ENCODE data around the gene PPM1B. TPM values are rescaled to one million over a fixed set of nuclear protein-coding genes. Genes with fewer than 3 reads are reported as not detected.

Gene PPM1B
- total and polyA plus RNA-seq, 9 of the 15 experiments (the other 6 are each of a cell fraction or from before 2014, with no cell fraction given), result 8.9 to 44.0 (median 28.6) TPM

- Histone ChIP-seq H3K36me3 (ENCODE audit: control insufficient read depth, insufficient read depth, low read length) (peaks cover 15% of the 10 kb centered on the region), H3K9me1 (ENCODE audit: control insufficient read depth, insufficient read depth, low read length) (no peaks in the 10 kb centered on the region), H3K27ac (ENCODE audit: extremely low read depth, low read depth, low read length) (no peak overlapping the region), H3K4me2 (ENCODE audit: insufficient read depth, low read length) (no peak overlapping the region), H3K9me3 (replicated peaks; ENCODE audit: control insufficient read depth, insufficient read depth, low read depth, low read length) (no peaks in the 10 kb centered on the region), H4K20me1 (replicated peaks; ENCODE audit: control insufficient read depth, insufficient read depth, low read length) (no peaks in the 10 kb centered on the region), H3K9ac (ENCODE audit: insufficient read depth in 1 of 2, low read depth in 2 of 2, low read length in 2 of 2) (no peak overlapping the region), H2AFZ (ENCODE audit: low read depth, low read length) (no peak overlapping the region), H3K4me1 (replicated peaks in 1 of 2; ENCODE audit: control insufficient read depth in 2 of 2, insufficient read depth in 2 of 2, low read length in 2 of 2) (no peaks in the 10 kb centered on the region; a peak in 1 of 5 replicates), H3K4me3 (no peak overlapping the region), H3K79me2 (ENCODE audit: control insufficient read depth, insufficient read depth, low read length) (peaks cover 55% of the 10 kb centered on the region), H3K27me3 (ENCODE audit: control insufficient read depth in 2 of 2, insufficient read depth in 2 of 2, low read length in 2 of 2) (no peaks in the 10 kb centered on the region)
- ATAC-seq, result no peak
- intact Hi-C loops (cut with micrococcal nuclease) (no loop called here), in situ Hi-C loops (cut with MboI) (no loop called here)
- WGBS (ENCODE audit: insufficient coverage, low coverage, missing lambda C conversion rate), result 100% methylated on average over 1 of the region's 1 CpG
- ChIA-PET POLR2A (no interaction called here), CTCF (ENCODE audit: low intra/inter-chr PET ratio) (no interaction called here)
- FAIRE-seq, result no peak
- BruUV-seq (replicated peaks), result no TSS peak
- TF ChIP-seq ZNF584 (CRISPR knock-in tag; IDR thresholded peaks at IDR 0.05; ENCODE audit: low read depth), result no peak
- TF ChIP-seq BHLHE40 (IDR thresholded peaks at IDR 0.05; ENCODE audit: low read length), result no peak
- no peak for TF ChIP-seq CGGBP1 (CRISPR knock-in tag; IDR thresholded peaks at IDR 0.05)
- no peak for TF ChIP-seq MLLT1 (IDR thresholded peaks at IDR 0.05)
- TF ChIP-seq JUNB (CRISPR knock-in tag; conservative IDR thresholded peaks at IDR 0.05), result no peak
- TF ChIP-seq SIX5 (IDR thresholded peaks at IDR 0.05; ENCODE audit: borderline replicate concordance in 1 of 2, insufficient read depth in 1 of 2, low read depth in 1 of 2, low read length in 2 of 2), result no peak
- TF ChIP-seq GTF2E2 (tag; IDR thresholded peaks at IDR 0.05), result no peak
- no peak for TF ChIP-seq ZNF282 (CRISPR knock-in tag; IDR thresholded peaks at IDR 0.05)
- TF ChIP-seq ZC3H8 (IDR thresholded peaks at IDR 0.05), result no peak
- TF ChIP-seq GABPB2 (CRISPR knock-in tag; conservative IDR thresholded peaks at IDR 0.05), result no peak
- no peak for TF ChIP-seq ZNF740 (CRISPR knock-in tag; IDR thresholded peaks at IDR 0.05)
- TF ChIP-seq ZNF740 (tag; IDR thresholded peaks at IDR 0.05), result no peak
- TF ChIP-seq ZNF277 (CRISPR knock-in tag; IDR thresholded peaks at IDR 0.05; ENCODE audit: borderline replicate concordance), result no peak
- TF ChIP-seq ESRRA (IDR thresholded peaks at IDR 0.05; ENCODE audit: borderline replicate concordance, low read depth), result no peak
- TF ChIP-seq THRAP3 (IDR thresholded peaks at IDR 0.05; ENCODE audit: borderline replicate concordance), result no peak
- no peak for TF ChIP-seq EP300 (IDR thresholded peaks at IDR 0.05; ENCODE audit: low read length)
- TF ChIP-seq GATA2 (CRISPR knock-in tag; IDR thresholded peaks at IDR 0.05), result no peak
- no peak for TF ChIP-seq ZNF140 (CRISPR knock-in tag; IDR thresholded peaks at IDR 0.05)
- TF ChIP-seq KDM2B (CRISPR knock-in tag; IDR thresholded peaks at IDR 0.05), result no peak
- no peak for DNase-seq (ENCODE audit: extremely low read depth in 1 of 4, low spot score in 3 of 4)
Measured at GRCh38 chr2:44200011-44200410, 31.3 kb downstream of the PPM1B start.

Data from K562 (cell line).